ENCODE measurements around the gene IL3.

DNA sequence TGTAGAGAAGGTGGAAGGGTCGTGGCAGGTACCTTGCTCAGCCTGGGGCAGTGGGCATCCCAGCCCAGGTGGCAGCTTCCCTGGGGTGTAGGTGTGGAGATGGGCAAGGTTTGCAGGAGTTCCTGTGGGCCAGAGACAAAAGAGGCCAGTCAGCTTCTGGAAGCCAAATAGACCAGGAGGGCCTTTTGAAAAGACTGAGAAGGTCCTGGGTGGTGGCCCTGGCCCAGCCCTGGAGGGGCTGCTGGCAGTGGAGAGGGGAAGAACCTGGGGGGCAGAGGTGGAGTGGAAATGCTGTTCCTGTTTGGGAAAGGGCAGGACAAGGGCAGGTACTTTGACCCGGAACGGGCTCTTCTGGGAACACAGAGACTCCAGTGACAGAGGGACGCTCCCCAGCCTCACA is 7.0 kb upstream of the IL3 start:
- TF ChIP-seq, protein P1, sequence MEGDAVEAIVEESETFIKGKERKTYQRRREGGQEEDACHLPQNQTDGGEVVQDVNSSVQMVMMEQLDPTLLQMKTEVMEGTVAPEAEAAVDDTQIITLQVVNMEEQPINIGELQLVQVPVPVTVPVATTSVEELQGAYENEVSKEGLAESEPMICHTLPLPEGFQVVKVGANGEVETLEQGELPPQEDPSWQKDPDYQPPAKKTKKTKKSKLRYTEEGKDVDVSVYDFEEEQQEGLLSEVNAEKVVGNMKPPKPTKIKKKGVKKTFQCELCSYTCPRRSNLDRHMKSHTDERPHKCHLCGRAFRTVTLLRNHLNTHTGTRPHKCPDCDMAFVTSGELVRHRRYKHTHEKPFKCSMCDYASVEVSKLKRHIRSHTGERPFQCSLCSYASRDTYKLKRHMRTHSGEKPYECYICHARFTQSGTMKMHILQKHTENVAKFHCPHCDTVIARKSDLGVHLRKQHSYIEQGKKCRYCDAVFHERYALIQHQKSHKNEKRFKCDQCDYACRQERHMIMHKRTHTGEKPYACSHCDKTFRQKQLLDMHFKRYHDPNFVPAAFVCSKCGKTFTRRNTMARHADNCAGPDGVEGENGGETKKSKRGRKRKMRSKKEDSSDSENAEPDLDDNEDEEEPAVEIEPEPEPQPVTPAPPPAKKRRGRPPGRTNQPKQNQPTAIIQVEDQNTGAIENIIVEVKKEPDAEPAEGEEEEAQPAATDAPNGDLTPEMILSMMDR (IDR thresholded peaks at IDR 0.05) = no peak
- TF ChIP-seq EZH2phosphoT487 (IDR thresholded peaks at IDR 0.05) = no peak
